Lung microvascular endothelial cell (primary cell): ENCODE data around the gene MAP1A. TPM values are rescaled to one million over a fixed set of nuclear protein-coding genes. Genes with fewer than 3 reads are reported as not detected.

Experiments
- total RNA-seq: library from RNA; depleted of rRNA; stranded (reverse); fragments of >200 nt; gene quantifications from 2 replicates; pipeline ENCODE4 v1.2.1, GENCODE V29; 2014

Gene MAP1A
- total RNA-seq, 1 donor from 2014 or later, result 0.20 TPM

Other genes with a start within 250 kb of the MAP1A start
- gene TGM7, start 215.4 kb upstream of the MAP1A start, total RNA-seq, result not detected in 2 replicates
- 2.8 and 4.6 TPM in 2 replicates for gene LCMT2, start 187.0 kb upstream of the MAP1A start, total RNA-seq
- gene ZSCAN29, start 146.6 kb upstream of the MAP1A start, total RNA-seq, result 11.1 and 16.1 TPM in 2 replicates
- 6.5 and 8.5 TPM in 2 replicates for gene TUBGCP4, start 146.5 kb upstream of the MAP1A start, total RNA-seq
- gene TP53BP1, start 24.5 kb upstream of the MAP1A start, total RNA-seq, result 31.6 and 45.6 TPM in 2 replicates
- 6.8 and 7.5 TPM in 2 replicates for gene PPIP5K1, start 72.6 kb downstream of the MAP1A start, total RNA-seq
- gene CKMT1B, start 76.4 kb downstream of the MAP1A start, total RNA-seq, result not detected in 2 replicates
- not detected in 2 replicates for gene STRC, start 101.2 kb downstream of the MAP1A start, total RNA-seq
- gene CATSPER2, start 131.2 kb downstream of the MAP1A start, total RNA-seq, result 0.22 and 0.40 TPM in 2 replicates
- not detected in 2 replicates for gene CKMT1A, start 176.3 kb downstream of the MAP1A start, total RNA-seq
- 113 and 115 TPM in 2 replicates for gene PDIA3, start 228.8 kb downstream of the MAP1A start, total RNA-seq